HEK293 (cell line): ENCODE results near the gene TMEM271.

Experiments
- CTCF ChIA-PET: fragments of 350-600 bp; formaldehyde crosslinking; extraction: SDS; loops from one replicate; lab custom pipeline; 2021; ENCODE audit warnings: antibody characterized with exemption; lab: Yijun Ruan, JAX
- POLR2A ChIA-PET: fragments of 300-600 bp; formaldehyde crosslinking; extraction: SDS; loops from one replicate; lab custom pipeline; 2020; ENCODE audit warnings: antibody characterized with exemption, inconsistent platforms; lab: Yijun Ruan, JAX
- H3K27ac ChIP-seq: fragments of 200-500 bp; sonication (Bioruptor generic); 2 replicates; pipeline ENCODE4 v1.5.1; 2014; ENCODE audit warnings: low read depth, low read length, control low read depth, inconsistent platforms; ENCODE audit errors: extremely low read depth
- H3K36me3 ChIP-seq, 2 experiments: fragments of 200-500 bp in 1 of 2; sonication (Bioruptor generic) in 1 of 2; 1 replicate in 1 of 2; 2 replicates in 1 of 2; pipeline ENCODE4 v1.5.1; 2014 to 2017; ENCODE audit warnings: inconsistent platforms in 2 of 2, low read length in 2 of 2; ENCODE audit not compliant: control insufficient read depth in 2 of 2, insufficient read depth in 1 of 2
- H3K4me1 ChIP-seq: fragments of 200-500 bp; sonication (Bioruptor generic); 2 replicates; pipeline ENCODE4 v1.5.1; 2014; ENCODE audit warnings: mild to moderate bottlenecking, low read length, inconsistent platforms; ENCODE audit not compliant: control insufficient read depth, insufficient read depth
- H3K4me3 ChIP-seq: 2 replicates; pipeline ENCODE4 v1.5.1; 2011; ENCODE audit warnings: low read depth, mild to moderate bottlenecking, control low read depth, low read length, moderate library complexity
- H3K9me3 ChIP-seq: fragments of 200-500 bp; sonication (Bioruptor generic); 2 replicates; pipeline ENCODE4 v1.5.1; 2014; ENCODE audit warnings: low read depth, low read length, inconsistent platforms; ENCODE audit not compliant: control insufficient read depth, insufficient read depth
- EGR2 ChIP-seq: fragments of 450-650 bp; formaldehyde crosslinking; IDR thresholded peaks from 2 replicates; pipeline ENCODE4 v1.5.1; 2016; ENCODE audit warnings: low read depth, missing biosample characterization, missing genetic modification characterization
- KLF17 ChIP-seq: fragments of 450-650 bp; formaldehyde crosslinking; IDR thresholded peaks from 2 replicates; pipeline ENCODE4 v1.5.1; 2016; ENCODE audit warnings: missing biosample characterization, missing genetic modification characterization
- KLF8 ChIP-seq: fragments of 450-650 bp; formaldehyde crosslinking; IDR thresholded peaks from 2 replicates; pipeline ENCODE4 v1.5.1; 2016; ENCODE audit warnings: missing biosample characterization, missing genetic modification characterization
- KLF9 ChIP-seq: fragments of 450-650 bp; formaldehyde crosslinking; IDR thresholded peaks from 2 replicates; pipeline ENCODE4 v1.5.1; 2016; ENCODE audit warnings: missing biosample characterization, missing genetic modification characterization, low read depth
- MYNN ChIP-seq: fragments of 450-650 bp; formaldehyde crosslinking; IDR thresholded peaks from 2 replicates; pipeline ENCODE4 v1.5.1; 2016; ENCODE audit warnings: missing biosample characterization, missing genetic modification characterization, borderline replicate concordance
- RBAK ChIP-seq: fragments of 450-650 bp; formaldehyde crosslinking; IDR thresholded peaks from 2 replicates; pipeline ENCODE4 v1.5.1; 2016; ENCODE audit warnings: missing biosample characterization, missing genetic modification characterization
- SP2 ChIP-seq: fragments of 450-650 bp; formaldehyde crosslinking; IDR thresholded peaks from 2 replicates; pipeline ENCODE4 v1.5.1; 2016; ENCODE audit warnings: missing biosample characterization, missing genetic modification characterization
- WT1 ChIP-seq: fragments of 450-650 bp; formaldehyde crosslinking; IDR thresholded peaks from 2 replicates; pipeline ENCODE4 v1.5.1; 2016; ENCODE audit warnings: missing biosample characterization, missing genetic modification characterization
- ZBTB26 ChIP-seq: fragments of 450-650 bp; formaldehyde crosslinking; optimal IDR thresholded peaks from 2 replicates; pipeline ENCODE3; 2016; ENCODE audit warnings: missing biosample characterization, mild to moderate bottlenecking, missing genetic modification characterization
- ZNF10 ChIP-seq: fragments of 450-650 bp; formaldehyde crosslinking; IDR thresholded peaks from 2 replicates; pipeline ENCODE4 v1.5.1; 2017; ENCODE audit warnings: missing biosample characterization, missing genetic modification characterization
- ZNF148 ChIP-seq: fragments of 450-650 bp; formaldehyde crosslinking; IDR thresholded peaks from 2 replicates; pipeline ENCODE4 v1.5.0; 2017; ENCODE audit warnings: missing biosample characterization, missing genetic modification characterization, borderline replicate concordance
- ZNF221 ChIP-seq: fragments of 450-650 bp; formaldehyde crosslinking; IDR thresholded peaks from 2 replicates; pipeline ENCODE4 v1.5.1; 2017; ENCODE audit warnings: missing biosample characterization, missing genetic modification characterization, borderline replicate concordance
- ZNF23 ChIP-seq: fragments of 450-650 bp; formaldehyde crosslinking; IDR thresholded peaks from 2 replicates; pipeline ENCODE4 v1.5.1; 2016; ENCODE audit warnings: missing biosample characterization, missing genetic modification characterization, borderline replicate concordance
- ZNF248 ChIP-seq: fragments of 450-650 bp; formaldehyde crosslinking; IDR thresholded peaks from 2 replicates; pipeline ENCODE4 v1.5.1; 2017; ENCODE audit warnings: missing biosample characterization, missing genetic modification characterization
- ZNF274 ChIP-seq, 2 experiments: fragments of 200-500 bp in 1 of 2; fragments of 450-650 bp in 1 of 2; sonication (Bioruptor generic) in 1 of 2; formaldehyde crosslinking in 1 of 2; IDR thresholded peaks; 2 replicates each; pipeline versions ENCODE4 v1.5.1 to v1.6.1; 2014 to 2016; ENCODE audit warnings: borderline replicate concordance in 1 of 2, inconsistent platforms in 1 of 2, low read length in 1 of 2, missing biosample characterization in 1 of 2, missing genetic modification characterization in 1 of 2
- ZNF324 ChIP-seq: fragments of 450-650 bp; formaldehyde crosslinking; IDR thresholded peaks from 2 replicates; pipeline ENCODE4 v1.5.1; 2016; ENCODE audit warnings: missing biosample characterization, missing genetic modification characterization
- ZNF398 ChIP-seq: fragments of 450-650 bp; formaldehyde crosslinking; IDR thresholded peaks from 2 replicates; pipeline ENCODE4 v1.5.1; 2017; ENCODE audit warnings: missing biosample characterization, missing genetic modification characterization
- ZNF426 ChIP-seq: fragments of 450-650 bp; formaldehyde crosslinking; IDR thresholded peaks from 2 replicates; pipeline ENCODE4 v1.5.1; 2017; ENCODE audit warnings: missing biosample characterization, missing genetic modification characterization, mild to moderate bottlenecking, inconsistent platforms, moderate library complexity
- ZNF510 ChIP-seq: fragments of 450-650 bp; formaldehyde crosslinking; IDR thresholded peaks from 2 replicates; pipeline ENCODE4 v1.5.1; 2018; ENCODE audit warnings: mild to moderate bottlenecking, missing genetic modification characterization, missing biosample characterization; ENCODE audit not compliant: insufficient replicate concordance
- ZNF555 ChIP-seq: fragments of 450-650 bp; formaldehyde crosslinking; conservative IDR thresholded peaks from 2 replicates; pipeline ENCODE4 v1.5.1; 2017; ENCODE audit warnings: missing biosample characterization, mild to moderate bottlenecking, missing genetic modification characterization, inconsistent platforms
- ZNF560 ChIP-seq: fragments of 450-650 bp; formaldehyde crosslinking; IDR thresholded peaks from 2 replicates; pipeline ENCODE4 v1.5.1; 2017; ENCODE audit warnings: missing biosample characterization, missing genetic modification characterization, borderline replicate concordance
- ZNF561 ChIP-seq: fragments of 450-650 bp; IDR thresholded peaks from 2 replicates; pipeline ENCODE4 v1.5.1; 2018; ENCODE audit warnings: missing biosample characterization, missing genetic modification characterization, borderline replicate concordance
- ZNF600 ChIP-seq: fragments of 450-650 bp; formaldehyde crosslinking; IDR thresholded peaks from 2 replicates; pipeline ENCODE4 v1.5.1; 2016; ENCODE audit warnings: missing biosample characterization, missing genetic modification characterization
- ZSCAN16 ChIP-seq: fragments of 450-650 bp; formaldehyde crosslinking; IDR thresholded peaks from 2 replicates; pipeline ENCODE4 v1.5.1; 2016; ENCODE audit warnings: missing biosample characterization, missing genetic modification characterization
- ZSCAN30 ChIP-seq: fragments of 450-650 bp; IDR thresholded peaks from 2 replicates; pipeline ENCODE4 v1.5.1; 2018; ENCODE audit warnings: missing biosample characterization, mild to moderate bottlenecking, missing genetic modification characterization, moderate library complexity
- TF ChIP-seq, protein P1 (sequence below): fragments of 450-650 bp; formaldehyde crosslinking; IDR thresholded peaks from 2 replicates; pipeline ENCODE4 v1.5.1; 2016; ENCODE audit warnings: missing biosample characterization, missing genetic modification characterization, low read depth
- TF ChIP-seq, protein P2 (sequence below): fragments of 450-650 bp; formaldehyde crosslinking; IDR thresholded peaks from 2 replicates; pipeline ENCODE4 v1.5.1; 2016; ENCODE audit warnings: missing biosample characterization, missing genetic modification characterization

TMEM271 gene

DNA sequence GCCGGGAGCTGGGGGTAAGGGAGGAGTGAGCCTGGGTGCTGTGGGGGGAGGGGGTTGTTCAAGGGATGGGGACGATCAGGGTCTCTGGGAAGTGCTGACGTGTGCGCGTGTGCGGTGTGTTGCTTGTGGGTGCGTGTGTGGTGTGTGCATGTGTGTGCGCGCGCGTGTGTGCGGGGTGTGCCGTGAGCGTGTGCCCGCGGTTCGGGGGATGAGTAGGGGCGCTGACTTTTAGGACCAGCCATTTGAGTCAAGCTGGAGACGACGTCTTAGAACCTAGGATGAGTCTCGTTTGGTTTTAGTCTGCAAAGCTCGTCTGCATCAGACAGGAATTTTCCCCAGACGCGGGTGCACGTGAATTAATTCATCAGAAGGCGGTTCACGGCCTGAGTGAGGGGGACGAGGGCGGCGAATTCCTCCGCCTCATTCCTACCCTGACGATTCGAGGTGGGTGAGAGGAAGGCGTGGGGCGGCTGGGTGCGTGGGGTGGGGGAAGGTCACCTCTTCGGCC, 950 bp upstream of the TMEM271 start:
- no peaks in the 10 kb centered on the region for H3K36me3 ChIP-seq
- no peaks in the 10 kb centered on the region; the same call in 1 of the 2 replicates for H3K4me1 ChIP-seq
- H3K4me3 ChIP-seq, result no peak overlapping the region
- ChIA-PET POLR2A (no interaction called here), CTCF (interaction anchor here (0.7 kb wide), 1 partner anchor 26 kb away, joined by 3 read pairs; no protein-coding TSS in a partner anchor)
- no peaks in the 10 kb centered on the region for H3K9me3 ChIP-seq
- no peak overlapping the region; the same call in 1 of the 2 replicates for H3K27ac ChIP-seq
- TF ChIP-seq ZNF600 (tag by site-specific recombination), result no peak
- no peak for TF ChIP-seq ZNF560 (tag by site-specific recombination)
- TF ChIP-seq ZNF10, result peak; percentile 37; the same call in 1 of the 2 replicates
- TF ChIP-seq ZSCAN30, result no peak
- TF ChIP-seq WT1, result peak; percentile 9; the same call in 1 of the 2 replicates
- peak; percentile 26; the same call in 1 of the 2 replicates for TF ChIP-seq ZNF398 (tag by site-specific recombination)
- no peak for TF ChIP-seq ZSCAN16 (tag by site-specific recombination)
- TF ChIP-seq ZNF148 (tag by site-specific recombination), result no peak
- TF ChIP-seq ZNF510 (tag by site-specific recombination), result no peak
- no peak for TF ChIP-seq RBAK (tag by site-specific recombination)
- TF ChIP-seq ZNF324 (tag by site-specific recombination), result no peak
- TF ChIP-seq, protein P1, sequence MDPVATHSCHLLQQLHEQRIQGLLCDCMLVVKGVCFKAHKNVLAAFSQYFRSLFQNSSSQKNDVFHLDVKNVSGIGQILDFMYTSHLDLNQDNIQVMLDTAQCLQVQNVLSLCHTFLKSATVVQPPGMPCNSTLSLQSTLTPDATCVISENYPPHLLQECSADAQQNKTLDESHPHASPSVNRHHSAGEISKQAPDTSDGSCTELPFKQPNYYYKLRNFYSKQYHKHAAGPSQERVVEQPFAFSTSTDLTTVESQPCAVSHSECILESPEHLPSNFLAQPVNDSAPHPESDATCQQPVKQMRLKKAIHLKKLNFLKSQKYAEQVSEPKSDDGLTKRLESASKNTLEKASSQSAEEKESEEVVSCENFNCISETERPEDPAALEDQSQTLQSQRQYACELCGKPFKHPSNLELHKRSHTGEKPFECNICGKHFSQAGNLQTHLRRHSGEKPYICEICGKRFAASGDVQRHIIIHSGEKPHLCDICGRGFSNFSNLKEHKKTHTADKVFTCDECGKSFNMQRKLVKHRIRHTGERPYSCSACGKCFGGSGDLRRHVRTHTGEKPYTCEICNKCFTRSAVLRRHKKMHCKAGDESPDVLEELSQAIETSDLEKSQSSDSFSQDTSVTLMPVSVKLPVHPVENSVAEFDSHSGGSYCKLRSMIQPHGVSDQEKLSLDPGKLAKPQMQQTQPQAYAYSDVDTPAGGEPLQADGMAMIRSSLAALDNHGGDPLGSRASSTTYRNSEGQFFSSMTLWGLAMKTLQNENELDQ (tag by site-specific recombination), result no peak
- no peak for TF ChIP-seq ZNF274 (IDR thresholded peaks at IDR 0.05; ENCODE audit: low read length)
- no peak for TF ChIP-seq ZNF274 (tag by site-specific recombination; IDR thresholded peaks at IDR 0.05; ENCODE audit: borderline replicate concordance)
- TF ChIP-seq KLF17 (tag by site-specific recombination), result peak; percentile 30; the same call in 1 of the 2 replicates
- TF ChIP-seq, protein P2, sequence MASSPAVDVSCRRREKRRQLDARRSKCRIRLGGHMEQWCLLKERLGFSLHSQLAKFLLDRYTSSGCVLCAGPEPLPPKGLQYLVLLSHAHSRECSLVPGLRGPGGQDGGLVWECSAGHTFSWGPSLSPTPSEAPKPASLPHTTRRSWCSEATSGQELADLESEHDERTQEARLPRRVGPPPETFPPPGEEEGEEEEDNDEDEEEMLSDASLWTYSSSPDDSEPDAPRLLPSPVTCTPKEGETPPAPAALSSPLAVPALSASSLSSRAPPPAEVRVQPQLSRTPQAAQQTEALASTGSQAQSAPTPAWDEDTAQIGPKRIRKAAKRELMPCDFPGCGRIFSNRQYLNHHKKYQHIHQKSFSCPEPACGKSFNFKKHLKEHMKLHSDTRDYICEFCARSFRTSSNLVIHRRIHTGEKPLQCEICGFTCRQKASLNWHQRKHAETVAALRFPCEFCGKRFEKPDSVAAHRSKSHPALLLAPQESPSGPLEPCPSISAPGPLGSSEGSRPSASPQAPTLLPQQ, result no peak
- TF ChIP-seq ZNF426 (tag by site-specific recombination), result no peak
- TF ChIP-seq ZNF561 (tag by site-specific recombination), result no peak
- TF ChIP-seq ZBTB26 (tag by site-specific recombination), result peak; percentile 75
- TF ChIP-seq KLF8 (tag by site-specific recombination), result peak; percentile 12; the same call in 1 of the 2 replicates
- TF ChIP-seq MYNN (tag by site-specific recombination), result no peak
- peak; percentile 80; the same call in 1 of the 2 replicates for TF ChIP-seq EGR2 (tag by site-specific recombination)
- TF ChIP-seq SP2, result peak; percentile 7; the same call in 1 of the 2 replicates
- TF ChIP-seq ZNF248 (tag by site-specific recombination), result no peak
- no peak for TF ChIP-seq ZNF221
- TF ChIP-seq ZNF23 (tag by site-specific recombination), result no peak
- TF ChIP-seq ZNF555 (tag by site-specific recombination), result no peak
- 0 out of 2 replicates have a peak, but pooled peaks have one; percentile 4 for TF ChIP-seq KLF9 (tag by site-specific recombination)
